NCI-H2196 treated with DMSO at 0.1 percent for 48 hours (cell line): ENCODE data around the gene MACROD2.
"Not testable (repeated sequence)": the region's sequence is repeated elsewhere in the genome, so short reads cannot be mapped to it uniquely, and the experiment has no call there.

Source experiments
- DNase-seq: peaks from one replicate; lab custom pipeline; 2025; ENCODE audit not compliant: unreplicated experiment; lab: John Stamatoyannopoulos, UW

Gene MACROD2

DNA sequence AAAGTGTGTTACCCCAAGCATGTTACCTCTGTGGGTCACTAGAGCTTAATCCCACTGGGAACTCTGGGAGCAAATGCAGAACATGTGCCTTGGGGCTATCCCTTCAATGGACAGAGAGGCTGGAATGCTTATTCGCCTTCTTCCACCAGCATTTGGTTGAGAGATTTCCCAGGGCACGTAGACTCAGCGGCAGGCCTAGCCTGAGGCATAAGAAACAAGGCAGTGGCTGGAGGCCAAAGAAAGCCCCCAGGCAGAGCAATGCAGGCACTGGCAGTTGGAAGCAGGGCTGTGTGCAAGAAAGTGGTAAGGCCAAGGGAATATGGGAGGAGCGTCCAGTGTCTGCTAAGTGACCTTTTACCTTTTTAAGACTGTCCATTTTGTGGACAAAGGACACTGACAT lies 456.1 kb downstream of the MACROD2 start:
- DNase-seq = no peak

GRCh38 chr20:14453259-14453658 lies 457.9 kb downstream of the MACROD2 start:
- DNase-seq = no peak

DNA sequence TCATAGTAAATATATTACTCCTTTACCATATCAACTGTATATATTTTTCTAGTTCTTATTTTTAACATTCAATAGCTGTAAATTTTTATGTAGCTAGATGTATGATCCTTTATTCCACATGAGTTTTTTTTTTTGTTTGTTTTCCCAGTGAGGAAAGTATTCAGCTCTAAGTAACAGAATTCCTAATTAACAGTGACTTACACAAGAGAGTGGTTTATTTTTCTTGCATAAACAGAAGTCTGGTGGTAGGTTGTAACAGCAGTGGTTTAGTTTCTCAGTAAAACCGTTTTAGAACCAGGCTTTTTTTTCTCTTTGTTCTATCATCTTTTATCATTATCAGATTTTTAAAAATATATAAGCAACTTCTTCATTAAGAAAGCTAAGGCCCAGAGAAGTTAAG lies 459.0 kb downstream of the MACROD2 start:
- DNase-seq = no peak

DNA sequence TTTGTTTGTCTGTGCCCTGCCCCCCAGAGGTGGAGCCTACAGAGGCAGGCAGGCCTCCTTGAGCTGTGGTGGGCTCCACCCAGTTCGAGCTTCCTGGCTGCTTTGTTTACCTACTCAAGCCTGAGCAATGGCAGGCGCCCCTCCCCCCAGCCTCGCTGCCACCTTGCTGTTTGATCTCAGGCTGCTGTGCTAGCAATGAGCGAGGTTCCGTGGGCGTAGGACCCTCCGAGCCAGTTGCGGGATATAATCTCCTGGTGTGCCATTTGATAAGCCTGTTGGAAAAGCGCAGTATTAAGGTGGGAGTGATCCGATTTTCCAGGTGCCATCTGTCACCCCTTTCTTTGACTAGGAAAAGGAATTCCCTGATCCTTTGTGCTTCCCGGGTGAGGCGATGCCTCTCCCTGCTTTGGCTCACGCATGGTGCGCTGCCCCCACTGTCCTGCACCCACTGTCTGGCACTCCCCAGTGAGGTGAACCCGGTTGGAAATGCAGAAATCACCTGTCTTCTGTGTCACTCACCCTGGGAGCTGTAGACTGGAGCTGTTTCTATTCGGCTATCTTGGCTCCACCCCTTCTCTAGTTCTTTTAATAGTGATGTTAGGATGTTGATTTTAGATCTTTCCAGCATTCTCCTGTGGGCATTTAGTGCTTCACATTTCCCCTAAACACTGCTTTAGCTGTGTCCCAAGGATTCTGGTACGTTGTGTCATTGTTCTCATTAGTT lies 471.9 kb downstream of the MACROD2 start:
- DNase-seq = not testable (repeated sequence)

DNA sequence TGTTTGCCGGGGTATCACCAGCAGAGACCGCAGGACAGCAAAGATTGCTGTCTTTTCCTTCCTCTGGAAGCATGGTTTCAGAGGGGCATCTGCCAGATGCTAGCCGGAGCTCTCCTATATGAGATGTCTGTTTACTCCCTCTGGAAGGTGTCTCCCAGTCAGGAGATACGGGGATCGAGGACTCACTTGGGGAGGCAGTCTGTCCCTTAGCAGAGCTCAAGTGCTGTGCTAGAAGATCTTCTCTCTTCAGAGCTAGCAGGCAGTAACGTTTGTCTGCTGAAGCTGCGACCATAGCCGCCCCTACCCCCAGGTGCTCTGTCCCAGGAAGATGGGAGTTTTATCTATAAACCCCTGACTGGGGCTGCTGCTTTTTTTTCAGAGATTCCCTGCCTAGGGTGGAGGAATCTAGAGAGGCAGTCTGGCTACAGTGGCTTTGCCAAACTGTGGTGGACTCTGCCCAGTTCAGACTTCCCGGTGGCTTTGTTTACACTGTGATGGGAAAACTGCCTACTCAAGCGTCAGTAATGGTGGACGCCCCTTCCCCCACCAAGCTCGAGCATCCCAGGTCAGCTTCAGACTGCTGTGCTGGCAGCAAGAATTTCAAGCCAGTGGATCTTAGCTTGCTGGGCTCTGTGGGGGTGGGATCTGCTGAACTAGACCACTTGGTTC lies 475.0 kb downstream of the MACROD2 start:
- DNase-seq = no peak

GRCh38 chr20:14470977-14471661 lies 475.8 kb downstream of the MACROD2 start:
- DNase-seq = no peak

GRCh38 chr20:14477125-14477524 lies 481.8 kb downstream of the MACROD2 start:
- DNase-seq = no peak

DNA sequence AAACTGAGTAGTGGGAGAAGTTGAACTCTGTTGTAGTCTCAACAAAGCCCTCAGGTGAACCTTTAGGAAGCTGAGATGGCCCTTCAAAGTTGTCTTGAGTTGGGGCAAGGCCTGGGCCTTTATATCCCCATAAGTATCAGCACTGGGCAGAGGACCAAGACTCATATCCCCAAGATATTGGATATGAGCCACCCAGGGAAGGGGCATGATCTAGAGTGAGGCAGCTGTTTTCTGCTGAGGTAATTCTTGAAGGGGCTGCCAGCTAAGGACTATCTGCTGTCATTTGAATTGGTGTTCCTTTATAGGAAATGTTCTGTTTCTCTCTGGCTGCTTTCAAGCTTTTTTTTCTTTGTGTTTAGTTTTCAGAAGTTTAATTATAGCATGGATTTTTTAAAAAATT lies 482.8 kb downstream of the MACROD2 start:
- DNase-seq = no peak

GRCh38 chr20:14481863-14482262 lies 486.5 kb downstream of the MACROD2 start:
- no peak for DNase-seq

GRCh38 chr20:14488212-14488611 lies 492.9 kb downstream of the MACROD2 start:
- no peak for DNase-seq

DNA sequence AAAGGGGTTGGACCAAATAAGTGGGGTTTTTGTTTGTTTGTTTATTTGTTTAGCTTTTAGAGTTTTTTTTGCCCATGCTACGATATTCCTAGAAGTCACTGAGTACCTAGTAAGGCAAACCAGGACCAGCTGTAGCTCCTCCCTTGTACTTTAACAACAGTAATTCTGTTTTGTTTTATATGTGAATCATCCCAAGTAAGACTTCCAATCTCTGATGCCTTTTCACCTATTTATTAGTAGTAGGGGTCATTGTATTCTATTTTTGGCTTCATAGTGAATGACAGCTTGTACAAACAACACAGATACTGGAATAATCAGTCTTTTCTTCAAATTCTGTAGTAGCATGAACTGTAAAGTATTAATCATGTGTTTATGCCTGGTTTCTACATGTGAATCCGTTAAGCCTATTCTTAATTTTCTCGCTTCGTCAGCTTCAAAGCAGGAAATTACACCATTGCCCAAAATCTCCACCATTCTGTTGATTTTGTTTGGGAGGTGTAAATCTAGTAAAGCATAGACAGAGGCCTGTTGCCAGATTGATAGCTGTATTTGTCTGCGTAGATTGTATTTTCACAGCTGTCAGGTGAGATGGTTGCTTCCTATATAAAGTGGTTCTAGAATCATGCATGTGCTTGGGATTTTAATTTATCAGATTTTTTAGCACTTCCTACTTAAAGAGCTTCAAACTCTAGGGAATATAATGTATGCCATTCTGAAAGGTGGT lies 493.6 kb downstream of the MACROD2 start:
- DNase-seq = no peak

- no peak for DNase-seq
These were observed 494.2 kb downstream of the MACROD2 start for GRCh38 chr20:14489544-14489943.

DNA sequence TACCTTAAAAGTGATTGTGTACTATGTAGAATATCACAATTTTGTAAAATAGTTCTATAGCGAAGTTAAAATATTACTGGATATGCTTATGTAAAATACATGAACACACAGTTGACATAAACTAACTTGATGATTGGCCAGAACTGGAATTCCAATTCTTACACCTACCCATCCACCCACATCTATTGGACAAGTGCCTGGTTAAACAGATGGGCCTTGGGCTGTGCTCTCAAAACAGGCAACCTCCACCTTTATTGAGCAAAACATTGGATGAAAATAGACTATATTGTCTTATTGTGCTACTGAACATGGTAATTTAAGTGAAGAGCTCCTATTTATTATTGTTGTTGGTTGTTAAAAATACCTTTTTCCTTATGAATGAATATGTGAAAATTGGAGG lies 496.1 kb downstream of the MACROD2 start:
- no peak for DNase-seq

GRCh38 chr20:14493408-14493807 lies 498.1 kb downstream of the MACROD2 start:
- DNase-seq = no peak

DNA sequence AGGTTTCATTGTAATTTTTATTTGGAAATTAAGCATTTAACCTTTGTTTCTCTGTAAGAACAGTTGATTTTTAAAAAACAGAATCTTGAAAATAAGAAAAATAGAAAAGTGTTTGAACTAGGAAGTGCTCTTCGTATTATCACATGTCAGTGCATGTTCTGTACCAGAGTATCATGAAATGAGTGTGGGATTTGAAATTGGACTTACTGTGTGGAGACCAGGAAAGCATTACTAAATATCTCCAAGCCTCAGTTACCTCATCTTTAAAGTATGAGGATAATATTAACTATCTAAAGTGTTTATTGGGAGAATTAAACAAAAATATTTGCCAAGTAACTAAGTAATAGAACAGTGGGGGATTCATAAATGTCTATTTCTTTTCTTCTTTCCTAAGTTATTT lies 499.0 kb downstream of the MACROD2 start:
- DNase-seq = no peak

DNA sequence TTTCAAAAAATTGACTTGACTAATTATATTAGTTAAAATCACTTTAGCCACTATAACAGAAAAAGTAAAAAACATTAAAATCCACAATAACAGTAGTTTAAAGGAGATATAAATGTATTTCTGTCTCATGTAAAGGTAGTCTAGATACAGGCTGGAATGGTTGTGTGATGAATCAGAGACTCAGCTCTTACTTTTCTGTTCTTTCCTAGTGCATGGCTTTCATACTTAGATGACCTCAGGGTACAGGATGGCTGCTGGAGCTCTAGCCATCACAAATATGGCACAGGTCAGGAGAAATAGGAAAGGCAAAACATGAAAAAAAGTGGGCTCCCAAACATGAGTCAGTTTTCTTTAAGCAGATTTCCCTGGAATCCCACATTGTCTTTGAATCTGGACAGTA lies 499.8 kb downstream of the MACROD2 start:
- DNase-seq = no peak

DNA sequence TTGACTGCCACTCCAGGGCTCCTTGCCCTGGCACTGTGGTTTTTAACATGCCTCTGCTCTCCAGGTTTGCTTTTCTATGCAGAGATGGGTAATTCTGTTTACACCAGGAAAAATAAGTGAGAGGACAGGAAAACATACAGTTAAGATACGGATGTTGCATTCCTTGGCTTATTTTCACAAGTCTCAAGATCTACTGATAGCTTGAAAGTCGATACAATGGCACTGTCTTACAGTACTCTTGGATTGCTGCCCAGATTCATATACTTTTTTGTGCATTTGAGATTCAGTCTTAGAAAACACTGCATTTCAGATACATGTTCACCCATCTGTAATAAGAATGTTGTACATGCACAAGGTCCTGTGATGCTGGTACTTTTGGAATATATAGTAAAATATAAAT lies 501.7 kb downstream of the MACROD2 start:
- DNase-seq = no peak

GRCh38 chr20:14498772-14499171 lies 503.5 kb downstream of the MACROD2 start:
- DNase-seq = no peak

DNA sequence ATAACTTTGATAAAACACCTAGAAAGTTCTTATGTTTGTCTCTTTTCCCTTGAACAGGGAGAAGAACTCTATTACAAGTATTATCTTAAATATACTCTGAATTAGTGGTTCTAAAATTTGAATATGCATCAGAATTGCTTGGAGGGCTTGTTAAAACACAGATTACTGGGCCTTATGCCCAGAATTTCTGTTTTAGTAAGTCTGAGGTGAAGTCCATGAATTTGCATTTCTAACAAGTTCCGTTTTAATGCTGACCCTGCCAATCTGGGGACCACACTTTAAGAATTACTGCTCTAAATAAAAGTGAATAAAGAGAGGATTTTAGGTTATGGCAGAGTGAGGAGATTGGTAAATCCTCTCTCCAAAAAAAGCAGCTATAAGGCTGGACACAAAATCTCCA lies 510.2 kb downstream of the MACROD2 start:
- DNase-seq = no peak

DNA sequence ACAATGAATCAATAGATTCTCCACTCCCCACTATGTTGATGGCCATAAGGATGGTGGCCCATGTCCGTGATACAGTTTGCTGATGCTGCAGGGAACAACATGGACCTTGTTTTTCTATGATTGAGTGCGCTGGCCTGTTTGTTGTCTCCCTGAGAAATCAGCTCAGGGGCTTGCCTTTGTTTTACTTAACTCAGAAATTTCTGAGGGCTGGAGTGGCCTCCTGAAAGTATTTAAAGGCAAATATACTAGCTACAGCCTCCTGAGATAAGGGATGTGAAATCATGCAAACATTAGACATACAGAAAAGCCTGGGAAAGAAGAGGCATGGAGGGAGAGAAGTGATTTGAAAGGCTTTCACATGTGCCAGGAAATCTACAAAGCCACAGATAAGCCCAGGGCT lies 512.4 kb downstream of the MACROD2 start:
- no peak for DNase-seq

- DNase-seq = no peak
These were observed 515.0 kb downstream of the MACROD2 start for GRCh38 chr20:14510341-14510740.

GRCh38 chr20:14512839-14513238 lies 517.5 kb downstream of the MACROD2 start:
- DNase-seq = no peak
